ENCODE results near the gene PSTPIP1.

DNA sequence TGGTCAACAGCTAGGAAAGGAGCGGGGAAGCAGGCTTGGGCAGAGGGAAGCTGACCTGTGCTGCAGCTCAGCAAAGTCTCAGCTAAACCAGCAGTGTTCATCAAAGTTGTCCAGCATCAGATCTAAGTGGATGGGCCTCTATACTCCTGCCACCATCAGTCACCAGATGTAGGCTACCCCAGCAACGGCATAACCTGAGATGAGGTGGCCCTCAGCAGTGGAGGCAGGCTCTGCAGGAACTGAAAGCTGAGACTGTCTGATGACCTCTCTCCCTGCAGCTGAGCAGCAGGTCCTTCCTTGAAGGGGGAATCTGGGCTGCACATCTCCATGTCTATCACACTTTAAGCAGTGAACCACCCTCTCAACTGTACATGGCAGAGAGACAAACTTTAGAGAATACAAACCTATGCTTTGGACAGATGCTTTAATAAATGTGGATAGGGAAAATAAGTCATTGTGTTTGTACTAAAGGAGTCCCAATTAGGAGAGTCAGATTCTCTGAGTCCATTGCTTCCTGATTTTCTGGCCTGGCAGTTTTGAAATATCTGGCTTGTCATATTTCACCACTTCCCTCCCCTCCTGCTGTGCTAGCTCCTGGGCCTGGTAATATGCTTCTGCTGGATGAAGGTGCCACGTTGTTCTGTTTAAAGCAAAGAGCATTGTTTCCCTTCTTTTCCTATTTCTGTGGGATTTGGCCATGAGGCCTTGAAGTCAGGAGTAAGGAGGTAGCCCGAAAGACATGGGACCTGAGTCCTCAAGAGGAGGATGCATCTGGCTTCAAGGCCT, 11.1 kb upstream of the PSTPIP1 start:
- TF ChIP-seq SUZ12 (IDR thresholded peaks at IDR 0.05; ENCODE audit: extremely low read depth, insufficient read depth, insufficient read length) (no peak), YY1 (IDR thresholded peaks at IDR 0.05; ENCODE audit: insufficient read depth, insufficient read length) (no peak), ZNF274 (IDR thresholded peaks at IDR 0.05; ENCODE audit: low read depth, low read length) (no peak)

Measured in NT2/D1 (cell line).